Measurements from ENCODE around the gene MYLIP.

- TF ChIP-seq, protein P1, sequence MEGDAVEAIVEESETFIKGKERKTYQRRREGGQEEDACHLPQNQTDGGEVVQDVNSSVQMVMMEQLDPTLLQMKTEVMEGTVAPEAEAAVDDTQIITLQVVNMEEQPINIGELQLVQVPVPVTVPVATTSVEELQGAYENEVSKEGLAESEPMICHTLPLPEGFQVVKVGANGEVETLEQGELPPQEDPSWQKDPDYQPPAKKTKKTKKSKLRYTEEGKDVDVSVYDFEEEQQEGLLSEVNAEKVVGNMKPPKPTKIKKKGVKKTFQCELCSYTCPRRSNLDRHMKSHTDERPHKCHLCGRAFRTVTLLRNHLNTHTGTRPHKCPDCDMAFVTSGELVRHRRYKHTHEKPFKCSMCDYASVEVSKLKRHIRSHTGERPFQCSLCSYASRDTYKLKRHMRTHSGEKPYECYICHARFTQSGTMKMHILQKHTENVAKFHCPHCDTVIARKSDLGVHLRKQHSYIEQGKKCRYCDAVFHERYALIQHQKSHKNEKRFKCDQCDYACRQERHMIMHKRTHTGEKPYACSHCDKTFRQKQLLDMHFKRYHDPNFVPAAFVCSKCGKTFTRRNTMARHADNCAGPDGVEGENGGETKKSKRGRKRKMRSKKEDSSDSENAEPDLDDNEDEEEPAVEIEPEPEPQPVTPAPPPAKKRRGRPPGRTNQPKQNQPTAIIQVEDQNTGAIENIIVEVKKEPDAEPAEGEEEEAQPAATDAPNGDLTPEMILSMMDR (conservative IDR thresholded peaks at IDR 0.05; ENCODE audit: low read length), result no peak
- TF ChIP-seq EZH2phosphoT487 (IDR thresholded peaks at IDR 0.05; ENCODE audit: borderline replicate concordance), result no peak
These were observed 38.0 kb upstream of the MYLIP start for GRCh38 chr6:16090920-16091319.

Data from Loucy (cell line).